Left lung (tissue), 10 donors: Measurements from ENCODE around the gene SF3B5. TPM values are rescaled to one million over a fixed set of nuclear protein-coding genes. Genes with fewer than 3 reads are reported as not detected.
"Not testable (repeated sequence)": the region's sequence is repeated elsewhere in the genome, so short reads cannot be mapped to it uniquely, and the experiment has no call there.

Experiments used
- ATAC-seq: fragments of 200-7000 bp; cut with Tn5 transposase; one replicate; pipeline ENCODE4 v1.9.1; 2020; ENCODE audit warnings: moderate library complexity
- DNase-seq, 4 donors: peaks; one replicate each; pipeline ENCODE4 v3.0.0-alpha.2; 2013 to 2020
- H3K27ac ChIP-seq, 2 donors: fragments of 200-600 bp; sonication (generic) in 1 of 2; one replicate each; pipeline versions ENCODE4 v1.5.0 to v1.8.0; 2020 to 2021
- H3K27me3 ChIP-seq, 2 donors: fragments of 200-600 bp; sonication (generic) in 1 of 2; one replicate each; pipeline versions ENCODE4 v1.5.0 to v1.8.0; 2020 to 2021
- H3K36me3 ChIP-seq, 2 donors: fragments of 200-600 bp; sonication (generic) in 1 of 2; one replicate each; pipeline versions ENCODE4 v1.5.0 to v1.8.0; 2020 to 2021
- H3K4me1 ChIP-seq, 2 donors: fragments of 200-600 bp; one replicate each; pipeline ENCODE4 v1.8.0; 2021
- H3K4me3 ChIP-seq, 2 donors: fragments of 200-600 bp; sonication (generic) in 1 of 2; one replicate each; pipeline versions ENCODE4 v1.5.0 to v1.8.0; 2020 to 2021; ENCODE audit warnings: mild to moderate bottlenecking in 1 of 2
- H3K9me3 ChIP-seq, 2 donors: fragments of 200-600 bp; sonication (generic) in 1 of 2; one replicate each; pipeline versions ENCODE4 v1.5.0 to v1.8.0; 2020 to 2021
- intact Hi-C, 2 donors: fragments of 100-400 bp; cut with DNase I; formaldehyde crosslinking; loops; one replicate each; pipeline versions ENCODE4 v1.11.2 to v1.14.2; 2022
- polyA plus RNA-seq, 6 donors: library from polyadenylated mRNA; unstranded; fragments of 120-200 nt; gene quantifications; one replicate each; pipeline ENCODE4 v1.2.1, GENCODE V29; 2013; ENCODE audit not compliant: insufficient read length in 6 of 6
- total RNA-seq, 2 donors: library from RNA; stranded (reverse); fragmentation: NEBNext Ultra II Directional; extraction: Animal tissue kit (Norgen Biotek cat#: 25700); gene quantifications; one replicate each; pipeline ENCODE4 v1.2.1, GENCODE V29; 2021
- TF ChIP-seq, protein P1 (sequence below), 2 donors: fragments of 200-600 bp; sonication (generic) in 1 of 2; IDR thresholded peaks; one replicate each; pipeline versions ENCODE4 v1.5.0 to v1.8.0; 2021; ENCODE audit warnings: antibody characterized with exemption in 2 of 2
- donor health status: DM: no; HTN: yes; CAD: no.
- donor health status: DM: no; HTN: no; CAD: no.

SF3B5 gene
- total and polyA plus RNA-seq, 8 donors: 100 to 135 (median 118) TPM

DNA sequence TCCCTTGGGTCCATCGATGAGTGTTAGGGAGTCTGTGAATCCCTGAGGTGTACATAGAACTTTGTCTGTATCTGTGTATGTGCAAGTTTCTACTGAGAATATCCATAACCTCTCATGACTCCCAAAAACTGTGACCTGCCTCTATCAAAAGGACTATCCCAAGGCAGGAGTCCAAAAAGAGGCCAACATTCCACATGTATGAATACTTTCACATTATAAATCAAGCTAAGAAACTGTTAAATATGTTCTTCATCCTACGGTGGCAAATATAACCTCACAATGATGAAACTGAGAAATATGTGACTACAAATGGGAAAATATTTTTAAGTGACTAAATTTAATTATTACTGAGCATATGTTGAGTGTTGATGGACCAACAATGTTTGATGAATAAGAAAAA is 38.8 kb upstream of the SF3B5 start:
- Histone ChIP-seq H3K36me3 (no peaks in the 10 kb centered on the region), H3K4me1 (peaks cover 0 to 2% of the 10 kb centered on the region in 2 donors), H3K27me3 (no peaks in the 10 kb centered on the region), H3K9me3 (no peaks in the 10 kb centered on the region), H3K27ac (no peak overlapping the region), H3K4me3 (no peak overlapping the region)
- TF ChIP-seq, protein P1, sequence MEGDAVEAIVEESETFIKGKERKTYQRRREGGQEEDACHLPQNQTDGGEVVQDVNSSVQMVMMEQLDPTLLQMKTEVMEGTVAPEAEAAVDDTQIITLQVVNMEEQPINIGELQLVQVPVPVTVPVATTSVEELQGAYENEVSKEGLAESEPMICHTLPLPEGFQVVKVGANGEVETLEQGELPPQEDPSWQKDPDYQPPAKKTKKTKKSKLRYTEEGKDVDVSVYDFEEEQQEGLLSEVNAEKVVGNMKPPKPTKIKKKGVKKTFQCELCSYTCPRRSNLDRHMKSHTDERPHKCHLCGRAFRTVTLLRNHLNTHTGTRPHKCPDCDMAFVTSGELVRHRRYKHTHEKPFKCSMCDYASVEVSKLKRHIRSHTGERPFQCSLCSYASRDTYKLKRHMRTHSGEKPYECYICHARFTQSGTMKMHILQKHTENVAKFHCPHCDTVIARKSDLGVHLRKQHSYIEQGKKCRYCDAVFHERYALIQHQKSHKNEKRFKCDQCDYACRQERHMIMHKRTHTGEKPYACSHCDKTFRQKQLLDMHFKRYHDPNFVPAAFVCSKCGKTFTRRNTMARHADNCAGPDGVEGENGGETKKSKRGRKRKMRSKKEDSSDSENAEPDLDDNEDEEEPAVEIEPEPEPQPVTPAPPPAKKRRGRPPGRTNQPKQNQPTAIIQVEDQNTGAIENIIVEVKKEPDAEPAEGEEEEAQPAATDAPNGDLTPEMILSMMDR (IDR thresholded peaks at IDR 0.05): no peak
- intact Hi-C loops: no loop called here
- ATAC-seq (no peak), DNase-seq (no peak)

DNA sequence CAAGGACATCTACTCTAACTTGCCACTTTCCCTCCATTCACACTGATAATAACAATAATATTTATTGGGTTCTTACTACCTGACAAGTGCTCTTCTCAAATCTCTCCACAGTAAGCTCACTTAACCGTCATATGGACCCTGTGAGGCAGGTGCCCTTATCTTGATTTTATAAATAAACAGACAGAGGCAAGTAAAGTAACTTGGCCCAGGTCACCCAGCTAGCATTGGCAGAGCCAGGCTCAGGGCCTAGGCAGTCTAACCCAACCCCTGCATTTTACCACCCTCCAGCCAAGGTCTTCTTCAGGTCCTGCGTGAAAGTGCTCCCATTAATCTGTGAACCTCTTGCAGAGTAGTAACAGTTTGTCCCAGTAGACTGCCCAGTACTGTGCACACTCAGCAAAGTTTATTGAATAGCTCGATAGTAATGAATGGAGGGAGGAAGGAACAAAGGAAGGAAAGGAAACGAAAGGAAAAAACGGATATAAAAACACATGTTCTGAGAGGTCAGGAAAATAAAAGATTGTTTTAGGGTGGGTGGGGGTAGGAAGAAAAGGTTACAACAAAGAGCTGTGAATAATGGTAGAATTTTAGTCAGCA is 38.0 kb upstream of the SF3B5 start:
- Histone ChIP-seq H3K4me3 (no peak overlapping the region), H3K27me3 (no peaks in the 10 kb centered on the region), H3K36me3 (no peaks in the 10 kb centered on the region), H3K9me3 (no peaks in the 10 kb centered on the region), H3K4me1 (no peaks in the 10 kb centered on the region), H3K27ac (no peak overlapping the region)
- TF ChIP-seq, protein P1 (IDR thresholded peaks at IDR 0.05): no peak
- intact Hi-C loops: no loop called here
- ATAC-seq (peak; percentile 77), DNase-seq (no peak)

DNA sequence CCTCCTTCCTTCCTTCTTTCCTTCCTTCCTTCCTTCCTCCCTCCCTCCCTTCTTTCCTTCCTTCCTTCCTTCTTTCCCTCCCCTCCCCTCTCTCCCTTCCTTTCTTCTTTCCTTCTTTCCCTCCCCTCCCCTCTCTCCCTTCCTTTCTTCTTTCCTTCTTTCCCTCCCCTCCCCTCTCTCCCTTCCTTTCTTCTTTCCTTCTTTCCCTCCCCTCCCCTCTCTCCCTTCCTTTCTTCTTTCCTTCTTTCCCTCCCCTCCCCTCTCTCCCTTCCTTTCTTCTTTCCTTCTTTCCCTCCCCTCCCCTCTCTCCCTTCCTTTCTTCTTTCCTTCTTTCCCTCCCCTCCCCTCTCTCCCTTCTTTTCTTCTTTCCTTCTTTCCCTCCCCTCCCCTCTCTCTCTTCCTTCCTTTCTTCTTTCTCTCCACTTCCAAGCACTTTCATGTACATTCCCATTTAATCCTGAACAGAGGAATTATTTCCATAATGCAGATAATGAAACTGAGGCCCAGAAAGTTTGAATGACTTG is 36.9 kb upstream of the SF3B5 start:
- H3K4me3 ChIP-seq, H3K36me3 ChIP-seq, DNase-seq, H3K27ac ChIP-seq, H3K27me3 ChIP-seq, ATAC-seq, H3K4me1 ChIP-seq, intact Hi-C loops, H3K9me3 ChIP-seq: not testable (repeated sequence)

DNA sequence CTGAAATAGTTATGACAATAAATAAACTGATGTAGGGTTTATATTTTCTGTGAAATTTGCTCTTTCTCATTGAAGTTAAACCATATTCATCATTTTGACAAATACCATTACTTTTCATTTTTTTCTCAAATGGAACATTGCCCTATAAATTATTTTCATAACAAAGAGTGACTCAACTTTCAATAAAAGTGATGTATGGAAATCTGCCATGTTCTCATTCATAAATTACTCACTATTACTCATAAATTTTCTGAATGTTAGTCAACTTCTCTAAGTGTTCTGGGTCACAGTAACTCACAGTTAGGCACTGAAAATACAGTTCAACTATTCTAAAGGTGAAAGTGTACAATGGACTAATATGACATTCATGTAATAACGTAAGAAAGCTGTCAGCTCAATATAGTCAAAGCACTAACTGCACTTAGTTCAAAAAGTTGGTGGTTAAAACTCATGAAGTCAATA is 35.9 kb upstream of the SF3B5 start:
- intact Hi-C loops: no loop called here
- Histone ChIP-seq H3K27ac (no peak overlapping the region), H3K36me3 (no peaks in the 10 kb centered on the region), H3K4me3 (no peak overlapping the region), H3K27me3 (no peaks in the 10 kb centered on the region), H3K9me3 (no peaks in the 10 kb centered on the region), H3K4me1 (no peaks in the 10 kb centered on the region)
- TF ChIP-seq, protein P1 (IDR thresholded peaks at IDR 0.05): no peak
- DNase-seq (no peak), ATAC-seq (no peak)

DNA sequence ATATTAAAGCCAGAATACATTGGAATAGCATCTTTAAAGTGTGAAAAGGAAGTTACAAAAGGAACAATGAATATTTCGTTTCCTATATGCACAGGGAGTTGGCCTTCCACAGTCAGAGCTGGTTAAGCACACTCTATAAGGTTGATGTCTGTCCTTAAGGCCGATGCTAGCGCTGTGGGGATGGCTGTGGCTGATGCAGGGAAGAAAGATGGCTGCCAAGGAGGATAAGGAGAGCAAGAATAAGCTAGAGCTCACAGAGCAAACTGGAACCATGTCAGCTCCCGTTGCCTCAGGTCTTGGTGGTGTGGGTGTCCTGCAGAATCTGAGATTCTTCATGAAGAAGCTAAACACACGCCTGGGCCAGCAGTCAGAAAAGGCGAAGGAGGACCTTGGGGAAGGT is 34.1 kb upstream of the SF3B5 start:
- TF ChIP-seq, protein P1 (IDR thresholded peaks at IDR 0.05): no peak
- Histone ChIP-seq H3K9me3 (no peaks in the 10 kb centered on the region), H3K27me3 (no peaks in the 10 kb centered on the region), H3K4me3 (no peak overlapping the region), H3K27ac (no peak overlapping the region), H3K36me3 (no peaks in the 10 kb centered on the region), H3K4me1 (no peaks in the 10 kb centered on the region)
- ATAC-seq (no peak), DNase-seq (no peak)
- intact Hi-C loops: no loop called here

DNA sequence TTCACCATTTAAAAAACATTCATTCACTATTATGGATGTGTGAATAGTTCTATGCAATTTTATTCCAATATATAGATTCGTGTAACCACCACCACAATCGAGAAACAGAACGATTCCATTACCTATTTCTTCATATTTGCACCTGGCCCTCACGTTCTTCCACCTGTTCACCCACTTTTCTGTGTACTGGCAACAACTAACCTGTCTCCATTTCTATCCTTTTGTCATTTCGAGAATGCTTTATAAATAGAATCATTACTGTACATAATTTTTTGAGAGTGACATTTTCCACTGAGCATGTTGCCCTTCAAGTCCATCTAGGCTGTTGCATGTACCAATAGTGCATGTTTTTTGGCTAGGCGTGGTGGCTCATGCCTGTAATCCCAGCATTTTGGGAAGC is 31.7 kb upstream of the SF3B5 start:
- no peaks in the 10 kb centered on the region for H3K9me3 ChIP-seq
- H3K4me3 ChIP-seq: no peak overlapping the region
- intact Hi-C loops: no loop called here
- DNase-seq (no peak), ATAC-seq (no peak)
- TF ChIP-seq, protein P1 (IDR thresholded peaks at IDR 0.05): no peak
- H3K4me1 ChIP-seq: peaks cover 0 to 12% of the 10 kb centered on the region in 2 donors
- H3K27ac ChIP-seq: no peak overlapping the region
- no peaks in the 10 kb centered on the region for H3K27me3 ChIP-seq
- H3K36me3 ChIP-seq: no peaks in the 10 kb centered on the region
